ENCODE measurements around the gene SPATA31C1.

SPATA31C1 gene

GRCh38 chr9:87944096-87944495 lies 26.3 kb downstream of the SPATA31C1 start:
- DNase-seq, result no peak

- no peak for DNase-seq
Observed at GRCh38 chr9:87944682-87945081, 26.9 kb downstream of the SPATA31C1 start.

- DNase-seq, result no peak
Observed at GRCh38 chr9:87950296-87950695, 32.5 kb downstream of the SPATA31C1 start.

GRCh38 chr9:87950765-87951488 lies 33.2 kb downstream of the SPATA31C1 start:
- DNase-seq, result no peak

- no peak for DNase-seq
Observed at GRCh38 chr9:87954230-87954629, 36.5 kb downstream of the SPATA31C1 start.

GRCh38 chr9:87957839-87958238 lies 40.1 kb downstream of the SPATA31C1 start:
- no peak for DNase-seq

GRCh38 chr9:87958591-87958990 lies 40.8 kb downstream of the SPATA31C1 start:
- no peak for DNase-seq

GRCh38 chr9:87959916-87960581 lies 42.3 kb downstream of the SPATA31C1 start:
- DNase-seq, result no peak

- DNase-seq, result no peak
Observed at GRCh38 chr9:87963770-87964169, 46.0 kb downstream of the SPATA31C1 start.

GRCh38 chr9:87964826-87965225 lies 47.1 kb downstream of the SPATA31C1 start:
- DNase-seq, result no peak

GRCh38 chr9:87968155-87968554 lies 50.4 kb downstream of the SPATA31C1 start:
- no peak for DNase-seq

- DNase-seq, result no peak
Observed at GRCh38 chr9:87970602-87971001, 52.8 kb downstream of the SPATA31C1 start.

- DNase-seq, result no peak
Observed at GRCh38 chr9:87973122-87973521, 55.4 kb downstream of the SPATA31C1 start.

All from activated naive CD4-positive, alpha-beta T cell (primary cell).